ENCODE results near the gene EEF2K.
"Not testable (repeated sequence)": the region's sequence is repeated elsewhere in the genome, so short reads cannot be mapped to it uniquely, and the experiment has no call there.

Gene EEF2K

GRCh38 chr16:22213236-22213635 is 7.2 kb downstream of the EEF2K start:
- DNase-seq: no peak

DNA sequence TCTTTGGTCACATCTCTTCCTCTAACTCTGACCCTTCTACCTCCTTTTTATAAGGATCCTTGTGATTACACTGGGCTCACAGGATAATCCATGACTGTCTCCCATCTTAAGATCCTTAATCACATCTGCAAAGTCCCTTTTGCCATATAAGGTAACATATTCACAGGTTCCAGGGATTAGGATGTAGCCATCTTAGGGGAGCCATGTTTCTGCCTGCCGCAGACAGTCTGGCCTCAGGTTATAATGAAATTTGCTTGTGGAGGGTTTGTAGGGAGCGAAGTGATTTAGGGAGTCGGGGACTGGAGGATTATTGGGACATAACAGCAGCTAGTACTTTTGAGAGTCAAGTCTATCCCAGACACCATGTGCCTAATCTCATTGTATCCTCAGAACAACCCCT is 7.7 kb downstream of the EEF2K start:
- no peak for DNase-seq

GRCh38 chr16:22214402-22214801 is 8.3 kb downstream of the EEF2K start:
- no peak for DNase-seq

GRCh38 chr16:22214889-22215288 is 8.8 kb downstream of the EEF2K start:
- DNase-seq: no peak

GRCh38 chr16:22216191-22216831 is 10.2 kb downstream of the EEF2K start:
- no peak for DNase-seq

- DNase-seq: not testable (repeated sequence)
These were observed 10.8 kb downstream of the EEF2K start for GRCh38 chr16:22216832-22217225.

DNA sequence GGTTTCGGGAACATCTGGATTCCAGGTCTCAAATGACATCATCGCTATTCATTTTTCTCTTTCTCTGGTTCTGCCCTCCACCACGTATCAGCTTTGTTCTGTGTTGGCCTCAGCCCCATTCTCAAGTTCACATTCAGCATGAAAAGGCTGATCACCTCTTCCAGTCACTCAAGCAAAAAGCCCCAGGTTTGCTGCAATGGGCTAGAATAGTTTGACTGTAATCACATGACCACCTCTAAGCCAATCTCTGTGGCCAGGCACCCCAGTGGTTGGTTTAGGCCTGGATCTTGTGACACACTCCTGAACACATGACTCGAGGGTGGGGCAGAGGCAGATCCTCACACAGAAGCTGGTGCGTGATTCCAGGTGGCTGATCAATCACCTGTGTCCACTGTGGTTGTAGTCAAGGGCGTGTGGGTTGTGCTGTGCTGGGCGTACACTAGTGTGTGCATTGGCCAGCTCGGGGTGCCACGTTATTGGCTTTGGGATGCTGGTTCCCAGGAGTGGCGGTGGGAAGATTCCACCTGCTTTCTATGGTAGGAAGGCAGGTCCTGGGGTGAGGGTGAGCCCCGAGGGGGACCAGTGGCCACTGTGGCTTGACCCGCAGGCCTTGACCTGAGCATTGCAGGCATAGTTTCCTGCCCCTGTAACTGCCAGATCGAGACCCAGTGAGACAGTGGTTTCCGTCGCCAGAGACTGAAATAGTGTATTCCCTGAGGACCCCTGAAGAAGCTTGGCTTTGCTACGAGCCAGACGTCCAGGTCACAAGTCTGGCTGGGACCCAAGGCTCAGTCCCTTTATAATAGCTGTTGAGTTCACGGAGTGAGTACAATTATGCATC is 12.0 kb downstream of the EEF2K start:
- DNase-seq: no peak

DNA sequence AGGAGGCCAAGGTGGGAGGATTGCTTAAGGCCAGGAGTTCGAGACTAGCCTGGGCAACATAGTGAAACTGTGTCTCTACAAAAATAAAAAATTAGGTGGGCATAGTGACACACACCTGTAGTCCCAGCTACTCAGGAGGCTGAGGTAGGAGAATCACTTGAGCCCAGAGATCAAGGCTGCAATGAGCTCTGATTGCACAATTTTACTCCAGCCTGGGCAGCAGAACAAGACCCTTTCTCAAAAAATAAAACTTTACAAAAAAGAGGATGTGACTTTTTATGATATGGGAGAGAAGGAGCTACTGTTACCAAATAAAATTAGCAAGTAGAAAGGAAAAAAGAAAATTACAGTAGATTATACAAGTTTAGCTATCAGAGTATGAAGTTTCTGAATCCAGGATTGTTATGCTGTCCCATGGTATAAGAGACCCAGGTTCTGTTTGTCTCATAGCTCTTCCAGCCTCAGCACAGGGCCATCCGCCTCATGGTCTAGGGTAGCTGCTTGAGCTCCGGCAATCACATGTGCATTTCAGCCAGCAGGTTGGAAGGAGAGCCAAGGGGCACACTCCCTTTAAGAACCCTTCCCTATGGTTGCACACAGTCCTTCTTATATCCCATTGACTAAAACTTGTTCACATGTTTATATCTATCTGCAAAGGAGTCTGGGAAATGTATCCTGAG is 13.5 kb downstream of the EEF2K start:
- no peak for DNase-seq

DNA sequence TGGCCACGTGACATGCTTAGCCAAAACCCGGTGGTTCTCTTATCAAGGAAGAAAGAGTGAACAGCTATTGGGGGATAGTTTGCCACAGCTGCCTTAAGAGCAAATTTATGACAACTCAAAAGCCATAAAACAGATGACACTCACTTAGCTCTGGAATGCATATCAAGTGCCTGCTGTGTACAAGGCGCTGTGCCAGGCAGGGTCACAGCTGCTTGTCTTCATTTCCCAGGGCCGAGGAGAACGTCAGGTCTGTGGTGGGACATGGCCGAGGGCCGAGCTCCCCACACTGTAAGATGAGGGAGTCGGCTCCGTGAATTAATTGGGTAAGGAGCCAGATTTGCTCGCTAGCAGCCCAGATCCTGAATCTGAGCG is 14.0 kb downstream of the EEF2K start:
- no peak for DNase-seq

- DNase-seq: no peak
These were observed 14.6 kb downstream of the EEF2K start for GRCh38 chr16:22220714-22221113.

DNA sequence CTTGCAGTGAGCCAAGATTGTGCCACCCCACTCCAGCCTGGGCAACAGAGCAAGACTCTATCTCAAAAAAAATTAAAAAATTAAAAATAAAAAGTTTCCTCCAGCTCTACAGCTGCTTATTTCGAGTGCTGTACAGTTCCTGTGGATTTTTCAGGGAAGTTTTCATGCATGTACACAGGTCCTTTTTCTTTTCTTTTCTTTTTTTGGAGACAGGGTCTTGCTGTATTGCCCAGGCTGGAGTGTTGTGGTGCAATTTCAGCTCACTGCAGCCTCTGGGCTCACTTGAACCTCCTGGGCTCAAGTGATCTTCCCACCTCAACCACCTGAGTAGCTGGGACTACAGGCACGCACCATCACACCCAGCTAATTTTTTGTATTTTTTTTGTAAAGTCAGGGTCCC is 15.9 kb downstream of the EEF2K start:
- no peak for DNase-seq

DNA sequence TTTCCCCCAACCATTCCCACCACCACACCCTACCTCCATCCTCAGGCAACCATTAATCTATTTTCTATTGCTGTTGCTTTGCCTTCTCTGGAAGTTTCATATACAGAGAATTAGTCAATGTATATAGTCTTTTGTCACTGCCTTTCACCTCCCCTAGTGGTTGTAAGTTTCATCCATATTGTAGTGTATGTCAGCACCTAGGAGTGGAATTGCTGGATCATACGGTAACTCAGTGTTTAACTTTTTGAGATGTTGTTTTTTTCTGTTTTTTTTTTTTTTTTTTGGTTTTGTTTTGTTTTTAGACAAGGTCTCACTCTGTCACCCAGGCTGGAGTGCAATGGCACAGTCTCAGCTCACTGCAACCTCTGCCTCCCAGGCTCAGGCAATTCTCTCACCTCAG is 16.9 kb downstream of the EEF2K start:
- DNase-seq: no peak

DNA sequence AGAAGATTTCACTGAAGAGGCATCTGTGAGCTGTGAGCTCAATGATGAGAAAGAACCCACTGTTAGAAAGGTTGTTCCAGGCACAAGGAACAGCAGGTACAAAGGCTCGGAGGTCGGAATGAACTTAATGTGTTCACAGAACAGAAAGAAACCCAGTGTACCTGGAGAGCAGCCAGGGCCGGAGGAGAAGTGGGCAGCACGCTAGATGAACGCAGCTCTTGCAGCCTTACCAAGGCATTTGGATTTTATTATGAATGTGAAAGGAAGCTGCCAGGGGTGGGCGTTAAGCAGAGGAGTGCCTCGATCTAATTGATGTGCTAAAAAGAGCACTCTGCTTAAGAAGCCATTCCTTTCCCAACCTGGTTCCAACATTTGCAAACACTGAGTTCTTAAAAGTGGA is 19.0 kb downstream of the EEF2K start:
- DNase-seq: no peak

DNA sequence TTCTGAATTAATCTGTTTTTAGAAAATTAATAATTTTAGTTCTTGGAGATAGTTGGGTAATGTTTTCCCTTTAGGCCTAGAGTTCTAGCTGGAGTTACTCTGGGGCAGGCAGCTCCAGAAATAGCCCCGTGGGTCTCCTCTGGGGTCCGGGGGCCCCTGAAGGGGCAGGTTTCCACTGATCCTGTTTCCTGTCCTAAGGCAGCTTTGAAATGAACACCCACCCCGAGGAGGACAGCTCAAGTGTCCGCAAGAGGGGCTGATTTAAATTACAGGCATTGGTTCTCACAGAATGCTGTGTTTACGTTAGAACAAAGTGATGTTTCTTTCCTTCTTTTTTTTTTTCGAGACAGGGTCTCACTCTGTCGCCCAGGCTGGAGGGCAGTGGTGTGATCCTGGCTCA is 23.8 kb downstream of the EEF2K start:
- DNase-seq: no peak

- DNase-seq: no peak
These were observed 26.4 kb downstream of the EEF2K start for GRCh38 chr16:22232277-22233036.

- DNase-seq: no peak
These were observed 26.9 kb downstream of the EEF2K start for GRCh38 chr16:22233037-22233372.

GRCh38 chr16:22235839-22236745 is 30.0 kb downstream of the EEF2K start:
- no peak for DNase-seq

GRCh38 chr16:22239131-22239805 is 33.2 kb downstream of the EEF2K start:
- DNase-seq: no peak

DNA sequence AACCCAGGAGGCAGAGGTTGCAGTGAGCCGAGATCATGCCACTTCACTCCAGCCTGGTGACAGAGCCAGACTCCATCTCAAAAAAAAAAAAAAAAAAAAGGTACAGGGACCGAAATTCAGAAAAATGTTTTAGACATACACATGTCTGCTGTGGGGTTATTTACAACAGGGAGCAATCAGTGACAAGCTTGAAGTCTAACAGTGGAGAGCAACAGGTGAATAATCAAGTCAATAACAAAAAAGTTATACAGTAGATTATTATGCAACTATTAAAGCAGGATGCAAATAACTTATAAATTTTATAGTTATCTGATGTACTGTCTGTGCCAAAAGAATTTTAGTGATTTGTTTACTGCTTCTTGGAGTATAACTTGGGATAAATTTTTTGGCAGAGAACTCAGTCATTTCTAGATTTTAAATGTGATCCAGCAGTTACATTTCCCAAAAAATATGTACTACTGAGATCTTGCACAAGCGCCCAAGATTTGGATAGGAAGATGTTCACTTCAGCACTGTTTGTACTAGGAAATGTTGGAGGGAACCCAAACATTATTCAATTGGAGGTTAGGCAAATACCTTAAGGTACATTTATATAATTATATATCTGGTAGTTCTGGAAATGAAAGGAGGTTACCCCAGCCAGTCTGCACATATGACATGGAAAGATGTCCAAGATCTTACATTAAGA is 34.1 kb downstream of the EEF2K start:
- DNase-seq: no peak

DNA sequence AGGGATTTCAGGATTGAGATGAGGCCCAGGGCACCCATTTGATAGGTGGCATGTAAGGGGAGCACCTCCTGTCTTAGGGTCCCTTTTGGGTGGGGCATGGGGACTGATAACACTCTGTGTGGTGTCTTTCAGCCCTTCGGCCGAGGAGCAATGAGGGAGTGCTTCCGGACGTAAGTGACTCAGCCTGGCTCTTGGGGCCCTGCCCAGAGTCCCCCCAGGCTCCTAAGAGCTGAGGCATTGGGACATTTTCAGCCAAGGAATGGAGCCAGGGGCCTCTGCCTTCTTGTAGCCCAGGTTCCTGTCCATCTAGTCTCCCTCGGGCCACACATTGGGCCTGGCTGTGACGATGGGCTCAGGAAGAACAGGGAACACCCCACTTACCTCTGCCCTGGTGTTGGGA is 44.4 kb downstream of the EEF2K start:
- DNase-seq: no peak

- DNase-seq: no peak
These were observed 46.2 kb downstream of the EEF2K start for GRCh38 chr16:22252317-22252716.

Data from NCI-H1417 treated with DMSO at 0.1 percent for 48 hours (cell line).